Natural killer cell (primary cell): ENCODE results near the gene CDKAL1. TPM values are rescaled to one million over a fixed set of nuclear protein-coding genes. Genes with fewer than 3 reads are reported as not detected.

ENCODE experiments used
- ATAC-seq, 3 donors: fragments of 150-1000 bp in 2 of 3; fragments of 200-7000 bp in 1 of 3; cut with Tn5 transposase; 1 replicate in 1 of 3; 2 replicates in 2 of 3; pipeline ENCODE4 v1.10.0; 2021; ENCODE audit warnings: mild to moderate bottlenecking in 2 of 3, moderate library complexity in 2 of 3
- DNase-seq, 2 donors: peaks; one replicate each; pipeline versions ENCODE4 v3.0.0 to v3.0.0-alpha.2; 2013 to 2021; ENCODE audit warnings: mixed read lengths in 1 of 2
- H3K27ac ChIP-seq: one replicate; pipeline ENCODE4 v1.5.1; 2013; ENCODE audit warnings: mild to moderate bottlenecking, low read length
- H3K27me3 ChIP-seq: one replicate; pipeline ENCODE4 v1.6.1; 2013; ENCODE audit warnings: low read length; ENCODE audit not compliant: control insufficient read depth, insufficient read depth
- H3K36me3 ChIP-seq: one replicate; pipeline ENCODE4 v1.6.1; 2013; ENCODE audit warnings: low read length; ENCODE audit not compliant: control insufficient read depth, insufficient read depth
- H3K4me1 ChIP-seq: one replicate; pipeline ENCODE4 v1.6.1; 2013; ENCODE audit warnings: low read length; ENCODE audit not compliant: control insufficient read depth, insufficient read depth
- H3K4me3 ChIP-seq: one replicate; pipeline ENCODE4 v1.5.1; 2013; ENCODE audit warnings: low read length
- H3K9me3 ChIP-seq: one replicate; pipeline ENCODE4 v1.6.1; 2013; ENCODE audit warnings: low read length; ENCODE audit not compliant: control insufficient read depth, insufficient read depth
- H3K27ac Mint-ChIP-seq, 2 donors: one replicate each; pipeline ENCODE4 v1.8.0; 2022; ENCODE audit warnings: mild to moderate bottlenecking in 2 of 2, mixed read lengths in 2 of 2, moderate library complexity in 1 of 2
- H3K27me3 Mint-ChIP-seq, 2 donors: one replicate each; pipeline ENCODE4 v1.8.0; 2022; ENCODE audit warnings: low read depth in 2 of 2, mixed read lengths in 2 of 2
- H3K36me3 Mint-ChIP-seq: one replicate; pipeline ENCODE4 v1.8.0; 2022; ENCODE audit warnings: mixed read lengths
- H3K4me1 Mint-ChIP-seq, 2 donors: one replicate each; pipeline ENCODE4 v1.8.0; 2022; ENCODE audit warnings: mixed read lengths in 2 of 2
- H3K4me3 Mint-ChIP-seq: one replicate; pipeline ENCODE4 v1.8.0; 2022; ENCODE audit warnings: mild to moderate bottlenecking, moderate library complexity, mixed read lengths
- H3K9me3 Mint-ChIP-seq, 2 donors: one replicate each; pipeline ENCODE4 v1.8.0; 2022; ENCODE audit warnings: mixed read lengths in 2 of 2
- whole genome bisulfite sequencing: methylation state at CpG from one replicate; pipeline ENCODE4 v1.1.7; 2013; ENCODE audit warnings: missing lambda C conversion rate; ENCODE audit not compliant: insufficient coverage; 5-methylcytosine and 5-hydroxymethylcytosine counted together
- intact Hi-C: fragments of 100-400 bp; cut with micrococcal nuclease; formaldehyde crosslinking; loops from one replicate; pipeline ENCODE4 v1.14.2; 2022
- total RNA-seq, 4 donors: library from RNA; stranded (reverse); fragments of 120-200 nt in 1 of 4; gene quantifications; one replicate each; pipeline versions ENCODE4 v1.2.3 to v1.2.4, GENCODE V29; 2013 to 2022
- TF ChIP-seq, protein P1 (sequence below): fragments of 200-600 bp; IDR thresholded peaks from one replicate; pipeline ENCODE4 v1.8.0; 2022; ENCODE audit warnings: antibody characterized with exemption

CDKAL1 gene
- total RNA-seq, 3 donors from 2014 or later (not counting 1 experiment from before 2014, with no cell fraction given), result 26.0 to 32.8 (median 28.9) TPM

- no peak overlapping the region for H3K4me3 Mint-ChIP-seq
- WGBS, result 99% methylated on average over 4 of the region's 4 CpGs
- Histone ChIP-seq H3K36me3 (peaks cover 2% of the 10 kb centered on the region), H3K9me3 (no peaks in the 10 kb centered on the region), H3K27me3 (no peaks in the 10 kb centered on the region), H3K27ac (no peak overlapping the region), H3K4me1 (no peaks in the 10 kb centered on the region), H3K4me3 (no peak overlapping the region)
- no peaks in the 10 kb centered on the region for H3K4me1 Mint-ChIP-seq
- H3K9me3 Mint-ChIP-seq, result no peaks in the 10 kb centered on the region
- no peaks in the 10 kb centered on the region for H3K36me3 Mint-ChIP-seq
- DNase-seq, result no peak
- no peaks in the 10 kb centered on the region for H3K27me3 Mint-ChIP-seq
- no peak overlapping the region for H3K27ac Mint-ChIP-seq
- TF ChIP-seq, protein P1, sequence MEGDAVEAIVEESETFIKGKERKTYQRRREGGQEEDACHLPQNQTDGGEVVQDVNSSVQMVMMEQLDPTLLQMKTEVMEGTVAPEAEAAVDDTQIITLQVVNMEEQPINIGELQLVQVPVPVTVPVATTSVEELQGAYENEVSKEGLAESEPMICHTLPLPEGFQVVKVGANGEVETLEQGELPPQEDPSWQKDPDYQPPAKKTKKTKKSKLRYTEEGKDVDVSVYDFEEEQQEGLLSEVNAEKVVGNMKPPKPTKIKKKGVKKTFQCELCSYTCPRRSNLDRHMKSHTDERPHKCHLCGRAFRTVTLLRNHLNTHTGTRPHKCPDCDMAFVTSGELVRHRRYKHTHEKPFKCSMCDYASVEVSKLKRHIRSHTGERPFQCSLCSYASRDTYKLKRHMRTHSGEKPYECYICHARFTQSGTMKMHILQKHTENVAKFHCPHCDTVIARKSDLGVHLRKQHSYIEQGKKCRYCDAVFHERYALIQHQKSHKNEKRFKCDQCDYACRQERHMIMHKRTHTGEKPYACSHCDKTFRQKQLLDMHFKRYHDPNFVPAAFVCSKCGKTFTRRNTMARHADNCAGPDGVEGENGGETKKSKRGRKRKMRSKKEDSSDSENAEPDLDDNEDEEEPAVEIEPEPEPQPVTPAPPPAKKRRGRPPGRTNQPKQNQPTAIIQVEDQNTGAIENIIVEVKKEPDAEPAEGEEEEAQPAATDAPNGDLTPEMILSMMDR, result no peak
- no peak for ATAC-seq
- intact Hi-C loops, result no loop called here
Measured at GRCh38 chr6:20763296-20763695, 229.0 kb downstream of the CDKAL1 start.

DNA sequence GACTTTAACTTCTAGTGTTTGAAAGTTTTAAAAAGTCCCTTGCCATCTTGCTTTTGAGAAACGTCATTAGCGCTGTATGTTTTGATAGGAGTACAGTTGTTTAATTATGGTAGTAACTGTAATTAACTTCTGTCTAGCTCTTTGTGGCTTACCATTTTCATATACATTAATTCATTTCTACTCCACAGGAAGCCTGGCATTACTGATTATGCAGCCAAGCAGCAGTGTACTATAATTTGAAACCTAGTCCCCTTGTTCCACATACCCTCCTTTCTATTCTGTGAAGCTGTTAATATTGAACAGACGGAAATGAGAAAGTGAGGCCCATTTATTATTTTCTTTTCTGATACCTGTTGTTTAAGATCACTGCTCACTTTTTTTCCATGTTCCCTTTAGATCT is 235.4 kb downstream of the CDKAL1 start:
- TF ChIP-seq, protein P1, result no peak
- no peaks in the 10 kb centered on the region for H3K27me3 ChIP-seq
- H3K4me3 ChIP-seq, result no peak overlapping the region
- no peak overlapping the region for H3K27ac Mint-ChIP-seq
- intact Hi-C loops, result no loop called here
- no peak overlapping the region for H3K4me3 Mint-ChIP-seq
- H3K4me1 ChIP-seq, result no peaks in the 10 kb centered on the region
- whole genome bisulfite sequencing, result 82% methylated on average over 3 of the region's 3 CpGs
- ATAC-seq (no peak), DNase-seq (no peak)
- no peaks in the 10 kb centered on the region for H3K36me3 ChIP-seq
- H3K4me1 Mint-ChIP-seq, result peaks cover 0 to 8% of the 10 kb centered on the region in 2 donors
- H3K36me3 Mint-ChIP-seq, result no peaks in the 10 kb centered on the region
- H3K9me3 Mint-ChIP-seq, result no peaks in the 10 kb centered on the region
- no peak overlapping the region for H3K27ac ChIP-seq
- H3K27me3 Mint-ChIP-seq, result no peaks in the 10 kb centered on the region
- H3K9me3 ChIP-seq, result no peaks in the 10 kb centered on the region

DNA sequence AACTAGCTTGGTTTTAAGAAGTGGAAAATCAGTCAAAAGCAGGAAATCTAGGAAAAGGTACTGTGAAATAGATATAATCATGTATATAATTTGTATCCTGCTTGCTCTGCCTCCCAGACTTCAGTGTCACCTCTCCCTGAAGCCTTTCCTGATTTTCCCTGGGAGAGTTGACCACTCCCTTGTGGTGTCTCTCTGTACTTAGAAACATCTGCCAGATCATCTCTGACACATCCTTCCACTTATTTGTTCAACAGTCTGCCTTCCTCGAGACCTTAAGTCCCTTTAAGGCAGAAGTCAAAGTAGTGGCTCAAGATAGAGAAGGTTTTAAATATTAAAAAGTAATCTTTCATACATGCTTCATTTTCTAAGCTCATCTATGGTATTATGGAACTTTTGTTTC is 236.5 kb downstream of the CDKAL1 start:
- Mint-ChIP-seq H3K27ac (no peak overlapping the region), H3K36me3 (no peaks in the 10 kb centered on the region), H3K4me1 (peaks cover 0 to 8% of the 10 kb centered on the region in 2 donors), H3K4me3 (no peak overlapping the region), H3K27me3 (no peaks in the 10 kb centered on the region), H3K9me3 (no peaks in the 10 kb centered on the region)
- no peak for ATAC-seq
- no peaks in the 10 kb centered on the region for H3K27me3 ChIP-seq
- TF ChIP-seq, protein P1, result no peak
- no peaks in the 10 kb centered on the region for H3K4me1 ChIP-seq
- no peaks in the 10 kb centered on the region for H3K9me3 ChIP-seq
- WGBS, result no CpG with 5 or more reads among the region's 1 CpG
- no peak for DNase-seq
- H3K4me3 ChIP-seq, result no peak overlapping the region
- intact Hi-C loops, result no loop called here
- H3K36me3 ChIP-seq, result no peaks in the 10 kb centered on the region
- H3K27ac ChIP-seq, result no peak overlapping the region

- intact Hi-C loops, result no loop called here
- H3K27ac Mint-ChIP-seq, result no peak overlapping the region
- H3K4me3 Mint-ChIP-seq, result no peak overlapping the region
- no peaks in the 10 kb centered on the region for H3K9me3 Mint-ChIP-seq
- H3K4me1 Mint-ChIP-seq, result peaks cover 0 to 8% of the 10 kb centered on the region in 2 donors
- Histone ChIP-seq H3K27ac (no peak overlapping the region), H3K27me3 (no peaks in the 10 kb centered on the region), H3K4me1 (no peaks in the 10 kb centered on the region), H3K9me3 (no peaks in the 10 kb centered on the region), H3K36me3 (no peaks in the 10 kb centered on the region), H3K4me3 (no peak overlapping the region)
- no peaks in the 10 kb centered on the region for H3K36me3 Mint-ChIP-seq
- H3K27me3 Mint-ChIP-seq, result no peaks in the 10 kb centered on the region
- ATAC-seq (no peak), DNase-seq (no peak)
- TF ChIP-seq, protein P1, result no peak
- 86% methylated on average over 6 of the region's 6 CpGs for WGBS
Measured at GRCh38 chr6:20771409-20771808, 237.2 kb downstream of the CDKAL1 start.
